ENCODE data around the gene PHF21A. TPM values are rescaled to one million over a fixed set of nuclear protein-coding genes. Genes with fewer than 3 reads are reported as not detected.
A peak's percentile ranks its signal among the peaks of the same experiment; 100 is the strongest.

Gene PHF21A
- total RNA-seq, 1 donor from 2014 or later = 66.8 TPM

GRCh38 chr11:45961751-45962240 is 159.5 kb downstream of the PHF21A start:
- TF ChIP-seq CTCF (IDR thresholded peaks at IDR 0.05) (no peak), POLR2A (IDR thresholded peaks at IDR 0.05) (no peak), POLR2AphosphoS5 (IDR thresholded peaks at IDR 0.05; ENCODE audit: insufficient read depth in 1 of 2, low read depth in 1 of 2) (no peak)
- intact Hi-C loops (cut with DNase I) = no loop called here
- DNase-seq (ENCODE audit: extremely low spot score in 2 of 2) = no peak
- Histone ChIP-seq H3K27me3 (no peaks in the 10 kb centered on the region), H3K36me3 (no peaks in the 10 kb centered on the region), H3K9me3 (no peaks in the 10 kb centered on the region), H3K4me3 (no peak overlapping the region), H3K4me1 (no peaks in the 10 kb centered on the region), H3K27ac (peak overlapping the region; percentile 63)

- Histone ChIP-seq H3K36me3 (no peaks in the 10 kb centered on the region), H3K4me1 (no peaks in the 10 kb centered on the region), H3K27ac (peak overlapping the region; percentile 63), H3K4me3 (no peak overlapping the region), H3K27me3 (no peaks in the 10 kb centered on the region), H3K9me3 (no peaks in the 10 kb centered on the region)
- no peak for DNase-seq (ENCODE audit: extremely low spot score in 2 of 2)
- intact Hi-C loops (cut with DNase I) = no loop called here
- TF ChIP-seq POLR2A (IDR thresholded peaks at IDR 0.05) (no peak), POLR2AphosphoS5 (IDR thresholded peaks at IDR 0.05; ENCODE audit: insufficient read depth in 1 of 2, low read depth in 1 of 2) (peak in 1 of 2 donors; percentile 44)
These were observed 160.7 kb downstream of the PHF21A start for GRCh38 chr11:45960387-45961095.

GRCh38 chr11:45959851-45960250 is 161.4 kb downstream of the PHF21A start:
- TF ChIP-seq POLR2A (IDR thresholded peaks at IDR 0.05) (no peak), CTCF (IDR thresholded peaks at IDR 0.05) (no peak)
- no peaks in the 10 kb centered on the region for H3K4me1 ChIP-seq
- no peaks in the 10 kb centered on the region for H3K36me3 ChIP-seq
- intact Hi-C loops (cut with DNase I) = no loop called here
- no peaks in the 10 kb centered on the region for H3K27me3 ChIP-seq
- H3K4me3 ChIP-seq = no peak overlapping the region
- H3K9me3 ChIP-seq = no peaks in the 10 kb centered on the region
- no peak for DNase-seq (ENCODE audit: extremely low spot score in 2 of 2)
- no peak overlapping the region for H3K27ac ChIP-seq

GRCh38 chr11:45949992-45950407 is 171.3 kb downstream of the PHF21A start:
- Histone ChIP-seq H3K27me3 (no peaks in the 10 kb centered on the region), H3K27ac (no peak overlapping the region), H3K36me3 (peaks cover 0 to 67% of the 10 kb centered on the region in 2 donors), H3K4me3 (no peak overlapping the region), H3K4me1 (no peaks in the 10 kb centered on the region), H3K9me3 (no peaks in the 10 kb centered on the region)
- no peak for DNase-seq (ENCODE audit: extremely low spot score in 2 of 2)
- intact Hi-C loops (cut with DNase I) = no loop called here
- TF ChIP-seq POLR2AphosphoS5 (IDR thresholded peaks at IDR 0.05; ENCODE audit: insufficient read depth in 1 of 2, low read depth in 1 of 2) (no peak), POLR2A (IDR thresholded peaks at IDR 0.05) (no peak), CTCF (IDR thresholded peaks at IDR 0.05) (no peak)

GRCh38 chr11:45948356-45948755 is 172.9 kb downstream of the PHF21A start:
- Histone ChIP-seq H3K4me1 (no peaks in the 10 kb centered on the region), H3K9me3 (no peaks in the 10 kb centered on the region), H3K36me3 (peaks cover 0 to 74% of the 10 kb centered on the region in 2 donors), H3K27me3 (no peaks in the 10 kb centered on the region), H3K4me3 (no peak overlapping the region), H3K27ac (no peak overlapping the region)
- intact Hi-C loops (cut with DNase I) = no loop called here
- TF ChIP-seq POLR2AphosphoS5 (IDR thresholded peaks at IDR 0.05; ENCODE audit: insufficient read depth in 1 of 2, low read depth in 1 of 2) (no peak), CTCF (IDR thresholded peaks at IDR 0.05) (no peak), POLR2A (IDR thresholded peaks at IDR 0.05) (no peak)
- DNase-seq (ENCODE audit: extremely low spot score in 2 of 2) = no peak
